HepG2 (cell line): ENCODE measurements around the gene RBSN. TPM values are rescaled to one million over a fixed set of nuclear protein-coding genes. Genes with fewer than 3 reads are reported as not detected.
A peak's percentile ranks its signal among the peaks of the same experiment; 100 is the strongest.

Source experiments
- BHLHE40 ChIP-seq: IDR thresholded peaks from 2 replicates; pipeline ENCODE4 v1.6.1; 2011; ENCODE audit warnings: low read length, improper control_type of control experiment
- DNMT3B ChIP-seq: conservative IDR thresholded peaks from 2 replicates; pipeline ENCODE4 v1.6.1; 2016; ENCODE audit warnings: missing biosample characterization, control low read depth
- ELF4 ChIP-seq: sonication (generic); formaldehyde crosslinking; IDR thresholded peaks from 2 replicates; pipeline ENCODE4 v1.5.0; 2020; ENCODE audit warnings: missing genetic modification reagents, mild to moderate bottlenecking, moderate library complexity, borderline replicate concordance
- ETV6 ChIP-seq: sonication (generic); formaldehyde crosslinking; conservative IDR thresholded peaks from 2 replicates; pipeline ENCODE4 v1.4.0; 2020; ENCODE audit warnings: missing genetic modification reagents
- GATA4 ChIP-seq: sonication (generic); IDR thresholded peaks from 2 replicates; pipeline ENCODE4 v1.6.1; 2016; ENCODE audit warnings: antibody characterized with exemption, low read depth, borderline replicate concordance
- HMG20A ChIP-seq: IDR thresholded peaks from 2 replicates; pipeline ENCODE4 v1.6.1; 2016; ENCODE audit warnings: borderline replicate concordance
- KMT2B ChIP-seq: IDR thresholded peaks from 2 replicates; pipeline ENCODE4 v1.6.1; 2016; ENCODE audit warnings: missing genetic modification reagents, missing compliant biosample characterization
- NAIF1 ChIP-seq: sonication (generic); formaldehyde crosslinking; IDR thresholded peaks from 2 replicates; pipeline ENCODE4 v1.5.0; 2020; ENCODE audit warnings: mild to moderate bottlenecking, missing genetic modification reagents, borderline replicate concordance
- SKI ChIP-seq: fragments of 450-650 bp; IDR thresholded peaks from one replicate; pipeline ENCODE4 v1.6.1; 2018; ENCODE audit warnings: mild to moderate bottlenecking; ENCODE audit not compliant: partially characterized antibody
- ZFP37 ChIP-seq: sonication (generic); formaldehyde crosslinking; IDR thresholded peaks from 2 replicates; pipeline ENCODE4 v1.4.0; 2020; ENCODE audit warnings: missing genetic modification reagents, borderline replicate concordance
- ZNF564 ChIP-seq: sonication (generic); formaldehyde crosslinking; IDR thresholded peaks from 2 replicates; pipeline ENCODE4 v1.8.1; 2023; ENCODE audit warnings: mild to moderate bottlenecking, missing genetic modification reagents
- polyA plus RNA-seq, 8 experiments: library from polyadenylated mRNA; depleted of rRNA in 3 of 8; stranded (reverse) in 7 of 8; unstranded in 1 of 8; fragments of >200 nt; fragmentation: Illumina TruSeq in 4 of 8; extraction: Trizol in 4 of 8; gene quantifications; 2 replicates each; pipeline versions ENCODE4 v1.2.1 to v1.2.3, GENCODE V29; 2011 to 2016; ENCODE audit warnings: low read depth in 4 of 8, missing spikeins in 1 of 8, mixed read lengths in 1 of 8; ENCODE audit not compliant: insufficient read depth in 1 of 8
- total RNA-seq, 5 experiments: library from RNA; depleted of rRNA; stranded (reverse); fragments of >200 nt; fragmentation: Illumina TruSeq; extraction: Trizol; gene quantifications; 2 replicates each; pipeline ENCODE4 v1.2.3, GENCODE V29; 2016; ENCODE audit warnings: low read depth in 1 of 5
- TF ChIP-seq, protein P1 (sequence below): sonication (generic); formaldehyde crosslinking; IDR thresholded peaks from 2 replicates; pipeline ENCODE4 v1.5.0; 2020; ENCODE audit warnings: mild to moderate bottlenecking, missing genetic modification reagents, borderline replicate concordance
- TF ChIP-seq, protein P2 (sequence below): IDR thresholded peaks from 2 replicates; pipeline ENCODE4 v1.6.1; 2012; ENCODE audit warnings: low read length, improper control_type of control experiment
- TF ChIP-seq, protein P3 (sequence below): IDR thresholded peaks from 2 replicates; pipeline ENCODE4 v1.6.1; 2016; ENCODE audit warnings: control low read depth
- TF ChIP-seq, protein P4 (sequence below): IDR thresholded peaks from 2 replicates; pipeline ENCODE4 v1.6.1; 2016; ENCODE audit warnings: low read depth, control low read depth

Gene RBSN
- total and polyA plus RNA-seq, 2 of the 13 experiments (the other 11 are each of a cell fraction or from before 2014, with no cell fraction given): 7.9 to 11.8 TPM

DNA sequence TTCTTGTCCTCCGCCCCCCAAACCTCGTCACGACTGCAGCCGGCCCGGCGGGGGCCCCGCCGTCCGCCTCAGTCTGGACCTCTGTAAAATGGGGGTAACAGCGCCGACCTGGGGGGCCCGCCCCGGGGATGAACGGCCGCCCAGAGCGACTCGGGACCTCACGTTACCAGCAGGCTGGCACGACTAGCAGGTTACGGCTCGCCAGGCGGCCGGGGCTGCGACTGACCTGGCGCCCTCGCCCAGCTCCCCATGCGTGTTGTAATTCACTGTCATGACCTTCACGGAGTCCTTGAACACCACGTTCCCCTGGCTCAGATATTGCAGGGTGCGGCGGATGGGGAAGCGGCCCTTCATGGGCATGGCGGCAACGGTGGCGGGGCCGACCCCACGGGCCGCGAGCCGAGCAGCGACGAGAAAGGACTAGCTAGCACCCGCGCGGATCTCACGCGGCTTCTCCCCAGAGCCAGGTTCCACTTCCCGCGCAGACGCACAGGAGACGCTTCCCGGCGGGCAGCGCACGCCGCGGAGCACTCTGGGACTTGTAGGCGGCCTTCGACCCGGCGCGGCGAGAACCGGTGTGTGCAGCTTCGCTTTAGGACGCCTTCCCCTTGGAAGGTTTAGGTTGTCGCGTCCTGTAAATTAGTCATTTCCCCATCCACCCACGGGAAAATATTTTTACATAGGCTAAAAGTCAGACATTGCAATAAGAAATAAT is 34.0 kb downstream of the RBSN start, which contains the start of gene MRPS25 (continued):
- TF ChIP-seq, protein P1, sequence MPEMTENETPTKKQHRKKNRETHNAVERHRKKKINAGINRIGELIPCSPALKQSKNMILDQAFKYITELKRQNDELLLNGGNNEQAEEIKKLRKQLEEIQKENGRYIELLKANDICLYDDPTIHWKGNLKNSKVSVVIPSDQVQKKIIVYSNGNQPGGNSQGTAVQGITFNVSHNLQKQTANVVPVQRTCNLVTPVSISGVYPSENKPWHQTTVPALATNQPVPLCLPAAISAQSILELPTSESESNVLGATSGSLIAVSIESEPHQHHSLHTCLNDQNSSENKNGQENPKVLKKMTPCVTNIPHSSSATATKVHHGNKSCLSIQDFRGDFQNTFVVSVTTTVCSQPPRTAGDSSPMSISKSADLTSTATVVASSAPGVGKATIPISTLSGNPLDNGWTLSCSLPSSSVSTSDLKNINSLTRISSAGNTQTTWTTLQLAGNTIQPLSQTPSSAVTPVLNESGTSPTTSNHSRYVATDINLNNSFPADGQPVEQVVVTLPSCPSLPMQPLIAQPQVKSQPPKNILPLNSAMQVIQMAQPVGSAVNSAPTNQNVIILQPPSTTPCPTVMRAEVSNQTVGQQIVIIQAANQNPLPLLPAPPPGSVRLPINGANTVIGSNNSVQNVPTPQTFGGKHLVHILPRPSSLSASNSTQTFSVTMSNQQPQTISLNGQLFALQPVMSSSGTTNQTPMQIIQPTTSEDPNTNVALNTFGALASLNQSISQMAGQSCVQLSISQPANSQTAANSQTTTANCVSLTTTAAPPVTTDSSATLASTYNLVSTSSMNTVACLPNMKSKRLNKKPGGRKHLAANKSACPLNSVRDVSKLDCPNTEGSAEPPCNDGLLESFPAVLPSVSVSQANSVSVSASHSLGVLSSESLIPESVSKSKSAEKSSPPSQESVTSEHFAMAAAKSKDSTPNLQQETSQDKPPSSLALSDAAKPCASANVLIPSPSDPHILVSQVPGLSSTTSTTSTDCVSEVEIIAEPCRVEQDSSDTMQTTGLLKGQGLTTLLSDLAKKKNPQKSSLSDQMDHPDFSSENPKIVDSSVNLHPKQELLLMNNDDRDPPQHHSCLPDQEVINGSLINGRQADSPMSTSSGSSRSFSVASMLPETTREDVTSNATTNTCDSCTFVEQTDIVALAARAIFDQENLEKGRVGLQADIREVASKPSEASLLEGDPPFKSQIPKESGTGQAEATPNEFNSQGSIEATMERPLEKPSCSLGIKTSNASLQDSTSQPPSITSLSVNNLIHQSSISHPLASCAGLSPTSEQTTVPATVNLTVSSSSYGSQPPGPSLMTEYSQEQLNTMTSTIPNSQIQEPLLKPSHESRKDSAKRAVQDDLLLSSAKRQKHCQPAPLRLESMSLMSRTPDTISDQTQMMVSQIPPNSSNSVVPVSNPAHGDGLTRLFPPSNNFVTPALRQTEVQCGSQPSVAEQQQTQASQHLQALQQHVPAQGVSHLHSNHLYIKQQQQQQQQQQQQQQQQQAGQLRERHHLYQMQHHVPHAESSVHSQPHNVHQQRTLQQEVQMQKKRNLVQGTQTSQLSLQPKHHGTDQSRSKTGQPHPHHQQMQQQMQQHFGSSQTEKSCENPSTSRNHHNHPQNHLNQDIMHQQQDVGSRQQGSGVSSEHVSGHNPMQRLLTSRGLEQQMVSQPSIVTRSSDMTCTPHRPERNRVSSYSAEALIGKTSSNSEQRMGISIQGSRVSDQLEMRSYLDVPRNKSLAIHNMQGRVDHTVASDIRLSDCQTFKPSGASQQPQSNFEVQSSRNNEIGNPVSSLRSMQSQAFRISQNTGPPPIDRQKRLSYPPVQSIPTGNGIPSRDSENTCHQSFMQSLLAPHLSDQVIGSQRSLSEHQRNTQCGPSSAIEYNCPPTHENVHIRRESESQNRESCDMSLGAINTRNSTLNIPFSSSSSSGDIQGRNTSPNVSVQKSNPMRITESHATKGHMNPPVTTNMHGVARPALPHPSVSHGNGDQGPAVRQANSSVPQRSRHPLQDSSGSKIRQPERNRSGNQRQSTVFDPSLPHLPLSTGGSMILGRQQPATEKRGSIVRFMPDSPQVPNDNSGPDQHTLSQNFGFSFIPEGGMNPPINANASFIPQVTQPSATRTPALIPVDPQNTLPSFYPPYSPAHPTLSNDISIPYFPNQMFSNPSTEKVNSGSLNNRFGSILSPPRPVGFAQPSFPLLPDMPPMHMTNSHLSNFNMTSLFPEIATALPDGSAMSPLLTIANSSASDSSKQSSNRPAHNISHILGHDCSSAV (CRISPR knock-in tag): no peak
- TF ChIP-seq NAIF1 (peak; percentile 48; the same call in 1 of the 2 replicates), ZFP37 (no peak), GATA4 (peak; percentile 81; the same call in 1 of the 2 replicates), ETV6 (CRISPR knock-in tag) (no peak), DNMT3B (CRISPR knock-in tag) (no peak), HMG20A (CRISPR knock-in tag) (no peak), KMT2B (CRISPR knock-in tag) (peak; percentile 85), SKI (no peak), BHLHE40 (no peak), ELF4 (0 out of 2 replicates have a peak, but pooled peaks have one; percentile 68), ZNF564 (0 out of 2 replicates have a peak, but pooled peaks have one; percentile 23)
- TF ChIP-seq, protein P2, sequence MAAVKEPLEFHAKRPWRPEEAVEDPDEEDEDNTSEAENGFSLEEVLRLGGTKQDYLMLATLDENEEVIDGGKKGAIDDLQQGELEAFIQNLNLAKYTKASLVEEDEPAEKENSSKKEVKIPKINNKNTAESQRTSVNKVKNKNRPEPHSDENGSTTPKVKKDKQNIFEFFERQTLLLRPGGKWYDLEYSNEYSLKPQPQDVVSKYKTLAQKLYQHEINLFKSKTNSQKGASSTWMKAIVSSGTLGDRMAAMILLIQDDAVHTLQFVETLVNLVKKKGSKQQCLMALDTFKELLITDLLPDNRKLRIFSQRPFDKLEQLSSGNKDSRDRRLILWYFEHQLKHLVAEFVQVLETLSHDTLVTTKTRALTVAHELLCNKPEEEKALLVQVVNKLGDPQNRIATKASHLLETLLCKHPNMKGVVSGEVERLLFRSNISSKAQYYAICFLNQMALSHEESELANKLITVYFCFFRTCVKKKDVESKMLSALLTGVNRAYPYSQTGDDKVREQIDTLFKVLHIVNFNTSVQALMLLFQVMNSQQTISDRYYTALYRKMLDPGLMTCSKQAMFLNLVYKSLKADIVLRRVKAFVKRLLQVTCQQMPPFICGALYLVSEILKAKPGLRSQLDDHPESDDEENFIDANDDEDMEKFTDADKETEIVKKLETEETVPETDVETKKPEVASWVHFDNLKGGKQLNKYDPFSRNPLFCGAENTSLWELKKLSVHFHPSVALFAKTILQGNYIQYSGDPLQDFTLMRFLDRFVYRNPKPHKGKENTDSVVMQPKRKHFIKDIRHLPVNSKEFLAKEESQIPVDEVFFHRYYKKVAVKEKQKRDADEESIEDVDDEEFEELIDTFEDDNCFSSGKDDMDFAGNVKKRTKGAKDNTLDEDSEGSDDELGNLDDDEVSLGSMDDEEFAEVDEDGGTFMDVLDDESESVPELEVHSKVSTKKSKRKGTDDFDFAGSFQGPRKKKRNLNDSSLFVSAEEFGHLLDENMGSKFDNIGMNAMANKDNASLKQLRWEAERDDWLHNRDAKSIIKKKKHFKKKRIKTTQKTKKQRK: no peak
- TF ChIP-seq, protein P3, sequence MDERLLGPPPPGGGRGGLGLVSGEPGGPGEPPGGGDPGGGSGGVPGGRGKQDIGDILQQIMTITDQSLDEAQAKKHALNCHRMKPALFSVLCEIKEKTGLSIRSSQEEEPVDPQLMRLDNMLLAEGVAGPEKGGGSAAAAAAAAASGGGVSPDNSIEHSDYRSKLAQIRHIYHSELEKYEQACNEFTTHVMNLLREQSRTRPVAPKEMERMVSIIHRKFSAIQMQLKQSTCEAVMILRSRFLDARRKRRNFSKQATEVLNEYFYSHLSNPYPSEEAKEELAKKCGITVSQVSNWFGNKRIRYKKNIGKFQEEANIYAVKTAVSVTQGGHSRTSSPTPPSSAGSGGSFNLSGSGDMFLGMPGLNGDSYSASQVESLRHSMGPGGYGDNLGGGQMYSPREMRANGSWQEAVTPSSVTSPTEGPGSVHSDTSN (CRISPR knock-in tag): no peak
- TF ChIP-seq, protein P4, sequence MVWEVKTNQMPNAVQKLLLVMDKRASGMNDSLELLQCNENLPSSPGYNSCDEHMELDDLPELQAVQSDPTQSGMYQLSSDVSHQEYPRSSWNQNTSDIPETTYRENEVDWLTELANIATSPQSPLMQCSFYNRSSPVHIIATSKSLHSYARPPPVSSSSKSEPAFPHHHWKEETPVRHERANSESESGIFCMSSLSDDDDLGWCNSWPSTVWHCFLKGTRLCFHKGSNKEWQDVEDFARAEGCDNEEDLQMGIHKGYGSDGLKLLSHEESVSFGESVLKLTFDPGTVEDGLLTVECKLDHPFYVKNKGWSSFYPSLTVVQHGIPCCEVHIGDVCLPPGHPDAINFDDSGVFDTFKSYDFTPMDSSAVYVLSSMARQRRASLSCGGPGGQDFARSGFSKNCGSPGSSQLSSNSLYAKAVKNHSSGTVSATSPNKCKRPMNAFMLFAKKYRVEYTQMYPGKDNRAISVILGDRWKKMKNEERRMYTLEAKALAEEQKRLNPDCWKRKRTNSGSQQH: no peak
